Activated T-helper 1 cell treated with Interleukin-2 at 50 U/mL for 16 hours (primary cell): Measurements from ENCODE around the gene CD244.
"Not testable (repeated sequence)": the region's sequence is repeated elsewhere in the genome, so short reads cannot be mapped to it uniquely, and the experiment has no call there.

ENCODE experiments used
- DNase-seq: peaks from one replicate; pipeline ENCODE4 v3.0.0-alpha.2; 2020; ENCODE audit warnings: low read depth

CD244 gene

GRCh38 chr1:160879056-160879455 is 16.4 kb upstream of the CD244 start:
- no peak for DNase-seq

DNA sequence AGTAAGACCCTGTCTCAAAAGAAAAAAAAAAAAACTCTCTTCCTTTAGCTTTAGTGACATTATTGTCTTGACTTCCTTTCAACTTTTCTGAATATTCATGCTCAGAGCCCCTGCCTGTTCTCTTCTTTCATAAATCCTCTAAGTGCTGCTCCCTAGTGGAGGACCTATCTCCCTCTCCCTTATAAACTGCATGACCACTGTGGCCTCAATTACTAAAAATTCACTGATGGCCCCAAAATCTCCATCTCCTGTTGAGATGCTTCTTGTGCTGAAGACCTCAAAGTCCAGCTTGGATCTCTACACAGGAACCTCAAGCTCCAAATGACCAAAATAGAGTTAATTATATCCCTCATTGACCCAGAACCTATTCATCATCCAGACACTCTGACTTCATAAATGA is 14.5 kb upstream of the CD244 start:
- no peak for DNase-seq

- no peak for DNase-seq
These were observed 13.6 kb upstream of the CD244 start for GRCh38 chr1:160876311-160876710.

DNA sequence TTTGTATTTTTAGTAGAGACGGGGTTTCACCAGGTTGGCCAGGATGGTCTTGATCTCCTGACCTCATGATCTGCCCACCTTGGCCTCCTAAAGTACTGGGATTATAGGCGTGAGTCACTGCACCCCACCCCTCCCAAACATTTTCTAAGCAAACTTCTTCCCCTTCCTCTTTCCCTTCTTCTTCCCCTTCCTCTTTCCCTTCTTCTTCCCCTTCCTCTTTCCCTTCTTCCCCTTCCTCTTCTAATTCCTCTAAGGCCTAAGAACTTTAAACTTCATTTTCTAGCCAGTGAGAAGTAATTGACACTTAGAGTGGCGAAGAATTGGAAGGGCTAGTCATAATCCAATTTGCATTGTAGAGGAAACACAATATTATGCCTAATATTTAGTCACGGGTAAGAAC is 12.9 kb upstream of the CD244 start:
- DNase-seq: not testable (repeated sequence)

GRCh38 chr1:160874935-160875334 is 12.2 kb upstream of the CD244 start:
- DNase-seq: no peak

DNA sequence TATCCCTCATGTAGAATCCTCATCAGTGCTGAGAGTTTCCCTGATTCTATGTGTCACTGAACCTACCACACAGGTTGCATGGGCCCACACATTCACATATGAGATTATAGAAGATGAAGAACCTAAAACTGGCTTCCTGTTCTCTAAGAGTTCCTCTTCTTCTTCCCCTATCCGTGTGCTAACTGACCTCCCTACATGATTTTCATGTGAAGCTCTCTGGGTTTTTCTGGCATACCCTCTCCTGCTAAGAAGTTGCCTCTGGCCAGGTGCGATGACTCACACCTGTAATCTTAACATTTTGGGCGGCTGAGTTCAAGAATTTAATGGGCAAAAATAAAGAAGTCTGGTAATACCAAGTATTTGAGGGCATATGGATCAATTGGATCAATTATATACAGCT is 5.5 kb upstream of the CD244 start:
- DNase-seq: no peak

DNA sequence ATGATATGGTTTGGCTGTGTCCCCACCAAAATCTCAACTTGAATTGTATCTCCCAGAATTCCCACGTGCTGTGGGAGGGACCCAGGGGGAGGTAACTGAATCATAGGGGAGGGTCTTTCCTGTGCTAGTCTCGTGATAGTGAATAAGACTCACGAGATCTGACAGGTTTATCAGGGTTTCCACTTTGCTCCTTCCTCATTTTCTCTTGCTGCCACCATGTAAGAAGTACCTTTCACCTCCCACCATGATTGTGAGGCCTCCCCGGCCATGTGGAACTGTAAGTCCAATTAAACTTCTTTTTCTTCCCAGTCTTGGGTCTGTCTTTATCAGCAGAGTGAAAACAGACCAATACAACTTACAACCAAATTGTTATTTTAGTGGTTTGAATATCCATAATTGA is 5.0 kb upstream of the CD244 start:
- not testable (repeated sequence) for DNase-seq

- DNase-seq: no peak
These were observed 4.1 kb upstream of the CD244 start for GRCh38 chr1:160866695-160867260.

- DNase-seq: no peak
These were observed 3.5 kb upstream of the CD244 start for GRCh38 chr1:160866001-160866694.

GRCh38 chr1:160865337-160865736 is 2.6 kb upstream of the CD244 start:
- DNase-seq: no peak

- no peak for DNase-seq
These were observed 1.5 kb upstream of the CD244 start for GRCh38 chr1:160864173-160864572.

- no peak for DNase-seq
These were observed 1.1 kb upstream of the CD244 start for GRCh38 chr1:160863774-160864131.

GRCh38 chr1:160863061-160863773 is 530 bp upstream of the CD244 start:
- DNase-seq: no peak

DNA sequence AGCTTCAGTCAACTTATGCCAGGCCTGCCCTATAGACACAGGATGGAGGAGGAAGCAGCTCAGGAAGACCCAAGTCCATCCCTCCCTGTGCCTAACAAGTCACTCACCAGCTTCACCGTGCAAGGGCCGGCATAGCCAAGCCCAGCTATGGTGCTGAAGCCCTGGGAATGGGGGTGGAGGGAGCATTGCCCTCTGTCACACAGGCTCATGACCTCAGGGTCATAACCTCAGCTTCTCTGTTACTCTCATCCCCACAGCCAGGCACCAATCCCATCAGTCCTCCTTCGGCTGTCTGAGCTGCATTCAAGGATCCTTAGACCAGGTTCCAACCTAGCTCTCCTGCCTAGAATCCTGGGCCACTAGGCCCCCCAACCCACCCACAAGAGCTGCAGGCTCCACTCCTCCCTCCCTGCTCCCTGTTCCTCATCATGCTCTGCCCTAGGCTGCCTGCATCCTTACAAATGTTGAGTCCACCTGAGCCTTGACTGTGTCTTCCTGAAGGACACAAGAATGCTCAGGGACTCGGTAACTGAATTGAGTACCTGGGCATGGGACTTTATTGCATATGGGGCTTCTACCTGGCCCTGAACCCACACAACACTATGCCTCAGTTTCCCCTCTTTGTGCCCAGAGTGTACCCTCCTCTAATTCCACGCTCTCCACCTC is 1.7 kb downstream of the CD244 start:
- no peak for DNase-seq

DNA sequence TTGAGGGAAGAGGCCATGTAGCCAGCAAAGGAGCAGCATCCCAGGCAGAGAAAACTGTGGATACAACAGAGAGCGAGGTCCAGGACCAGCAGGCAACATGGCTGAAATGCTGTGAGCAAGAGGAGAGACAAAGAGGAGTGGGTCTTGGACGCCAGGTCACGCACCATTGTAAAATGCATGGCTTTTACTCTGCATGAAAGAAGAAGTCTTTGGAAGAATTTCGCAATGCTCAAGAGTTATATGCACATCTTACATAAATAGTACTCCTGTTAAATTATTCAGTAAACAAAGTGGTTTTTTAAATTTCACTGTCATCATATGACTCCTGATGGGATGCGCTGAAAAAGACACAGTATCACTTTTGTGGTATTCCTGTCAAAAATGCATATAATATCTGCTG is 3.5 kb downstream of the CD244 start:
- DNase-seq: no peak

DNA sequence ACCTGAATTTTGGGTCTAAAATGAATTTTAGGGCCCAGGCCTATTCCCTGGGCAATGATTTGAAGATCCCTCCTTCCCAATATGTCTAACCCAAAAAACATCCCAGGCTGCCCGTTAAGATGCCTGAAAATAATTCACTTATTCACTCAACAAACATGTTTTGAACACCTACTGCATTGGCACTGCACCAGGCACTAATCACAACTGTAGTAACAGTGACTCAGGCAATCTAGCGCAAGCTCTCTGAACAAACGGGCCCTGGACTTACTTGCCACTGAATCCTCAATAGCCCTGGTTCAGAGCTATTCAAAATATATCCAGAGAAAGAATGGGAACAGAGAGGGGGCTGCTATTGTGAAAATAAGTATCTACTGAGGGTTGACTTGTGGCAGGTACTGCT is 4.2 kb downstream of the CD244 start:
- DNase-seq: no peak

DNA sequence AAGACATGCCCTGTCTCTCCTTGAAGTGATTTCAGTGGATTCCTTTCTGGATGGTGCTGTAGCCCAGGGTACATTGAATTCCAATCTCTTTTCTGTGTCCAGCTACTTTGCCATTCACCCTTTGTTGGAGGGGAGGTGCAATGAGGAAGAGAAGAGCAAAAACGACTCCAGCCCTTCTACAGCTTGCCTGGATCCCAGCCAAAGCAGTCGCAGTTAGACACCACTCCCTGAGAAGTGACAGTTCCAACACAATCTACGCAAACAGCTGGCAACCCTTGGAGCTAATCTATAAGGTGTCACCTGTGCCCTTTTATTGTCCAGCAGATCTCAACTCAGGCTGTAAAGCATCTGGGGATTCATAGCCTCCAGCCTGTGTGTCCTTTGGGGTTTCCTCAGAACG is 4.6 kb downstream of the CD244 start:
- no peak for DNase-seq

DNA sequence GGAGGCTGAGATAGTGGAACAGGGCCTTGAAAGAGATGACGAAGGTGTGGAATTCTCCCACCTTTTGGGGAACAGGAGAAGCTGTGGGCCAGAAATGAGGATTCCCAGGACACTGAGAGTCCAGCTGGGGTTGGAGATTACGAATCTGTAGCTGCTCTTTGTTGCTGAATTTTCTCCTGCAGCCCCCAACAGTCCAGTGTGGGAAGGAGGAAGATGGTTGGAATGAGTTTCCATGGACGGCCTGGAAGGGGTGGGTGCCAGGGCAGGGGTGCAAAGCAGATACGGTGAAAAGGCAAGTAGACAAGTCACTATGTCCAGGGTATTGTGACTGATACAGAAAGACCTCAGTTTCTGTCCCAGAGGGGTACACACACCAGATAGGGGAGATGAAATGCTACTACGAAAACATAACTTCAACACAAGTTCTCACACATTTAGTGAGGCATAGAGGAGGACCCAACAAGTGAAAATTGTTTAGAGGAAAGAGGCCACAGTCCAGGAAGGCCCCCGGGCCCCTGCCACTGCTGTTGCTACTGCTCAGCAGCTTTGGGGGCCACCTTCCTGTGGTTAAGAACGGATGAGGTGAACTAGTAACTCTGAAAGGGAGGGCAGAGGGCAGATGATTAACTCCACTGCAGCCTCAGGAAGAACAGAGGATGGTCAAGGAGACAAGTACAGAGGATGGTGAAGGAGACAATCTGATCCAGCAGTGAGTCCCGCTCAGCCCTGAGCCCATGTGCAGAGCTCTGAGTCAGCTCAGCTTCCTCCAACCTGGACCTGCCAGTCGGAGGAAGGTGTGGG is 7.3 kb downstream of the CD244 start:
- no peak for DNase-seq

DNA sequence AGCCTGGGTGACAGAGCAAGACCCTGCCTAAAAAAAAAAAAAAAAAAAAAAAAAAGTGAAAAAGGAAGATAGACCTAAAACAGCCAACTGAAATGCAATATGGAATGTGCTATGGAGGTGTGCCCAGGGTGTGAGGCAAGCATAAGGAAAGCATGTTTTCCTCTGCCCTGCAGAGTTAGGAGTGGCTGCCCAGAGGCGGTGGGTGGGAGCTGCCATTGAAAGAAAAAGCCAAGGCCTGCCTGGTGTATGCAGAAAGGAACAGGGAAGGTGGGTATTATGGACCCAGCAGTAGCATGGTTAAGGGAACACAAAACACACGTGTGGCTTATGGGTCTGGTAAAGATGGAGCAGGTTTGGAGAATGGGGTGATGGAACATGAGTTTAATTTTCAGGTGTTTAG is 8.9 kb downstream of the CD244 start:
- no peak for DNase-seq

GRCh38 chr1:160853014-160853413 is 9.7 kb downstream of the CD244 start:
- DNase-seq: no peak

DNA sequence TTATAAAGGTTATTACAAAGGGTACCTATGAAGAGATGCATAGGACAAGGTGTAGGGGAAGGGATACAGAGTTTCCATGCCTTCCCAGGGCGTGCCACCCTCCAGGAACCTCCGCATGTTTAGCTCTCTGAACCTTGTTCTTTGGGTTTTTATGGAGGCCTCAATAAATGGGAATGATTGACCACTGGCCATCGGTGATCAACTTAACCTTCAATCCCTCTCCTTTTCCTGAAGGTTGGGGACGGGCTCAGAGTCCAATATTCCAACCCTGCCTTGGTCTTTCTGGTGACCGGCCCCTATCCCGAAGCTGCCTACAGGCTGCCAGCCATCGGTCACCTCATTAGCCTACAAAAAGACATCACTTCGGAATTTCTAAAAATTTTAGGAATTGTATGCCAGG is 11.7 kb downstream of the CD244 start:
- no peak for DNase-seq

- DNase-seq: no peak
These were observed 12.1 kb downstream of the CD244 start for GRCh38 chr1:160850541-160850940.
